ENCODE results near the gene ST6GALNAC3. TPM values are rescaled to one million over a fixed set of nuclear protein-coding genes. Genes with fewer than 3 reads are reported as not detected.

The ST6GALNAC3 gene
- total RNA-seq, 1 donor from 2014 or later, result 22.0 TPM

GRCh38 chr1:76450229-76450628, 375.7 kb downstream of the ST6GALNAC3 start:
- no peak for TF ChIP-seq CTCF (conservative IDR thresholded peaks at IDR 0.05)
- H3K36me3 Mint-ChIP-seq (ENCODE audit: low read depth), result peaks cover 50% of the 10 kb centered on the region
- H3K27ac Mint-ChIP-seq (ENCODE audit: unreplicated experiment), result no peak overlapping the region
- H3K4me3 Mint-ChIP-seq, result no peak overlapping the region
- no peaks in the 10 kb centered on the region for H3K27me3 Mint-ChIP-seq (ENCODE audit: low read depth)
- DNase-seq (ENCODE audit: low read depth, low spot score), result no peak
- no peaks in the 10 kb centered on the region for H3K4me1 Mint-ChIP-seq
- H3K9me3 Mint-ChIP-seq, result peaks cover 35% of the 10 kb centered on the region

GRCh38 chr1:76463278-76463677, 388.7 kb downstream of the ST6GALNAC3 start:
- H3K9me3 Mint-ChIP-seq, result peaks cover 5% of the 10 kb centered on the region
- peaks cover 3% of the 10 kb centered on the region for H3K36me3 Mint-ChIP-seq (ENCODE audit: low read depth)
- no peak overlapping the region for H3K4me3 Mint-ChIP-seq
- H3K4me1 Mint-ChIP-seq, result peaks cover 11% of the 10 kb centered on the region
- no peak overlapping the region for H3K27ac Mint-ChIP-seq (ENCODE audit: unreplicated experiment)
- H3K27me3 Mint-ChIP-seq (ENCODE audit: low read depth), result no peaks in the 10 kb centered on the region
- no peak for TF ChIP-seq CTCF (conservative IDR thresholded peaks at IDR 0.05)
- DNase-seq (ENCODE audit: low read depth, low spot score), result no peak

- Mint-ChIP-seq H3K4me1 (peaks cover 13% of the 10 kb centered on the region), H3K36me3 (ENCODE audit: low read depth) (peaks cover 3% of the 10 kb centered on the region), H3K4me3 (no peak overlapping the region), H3K27me3 (ENCODE audit: low read depth) (no peaks in the 10 kb centered on the region), H3K9me3 (peaks cover 5% of the 10 kb centered on the region), H3K27ac (ENCODE audit: unreplicated experiment) (no peak overlapping the region)
- no peak for DNase-seq (ENCODE audit: low read depth, low spot score)
- no peak for TF ChIP-seq CTCF (conservative IDR thresholded peaks at IDR 0.05)
Measured at GRCh38 chr1:76463849-76464248, 389.3 kb downstream of the ST6GALNAC3 start.

- Mint-ChIP-seq H3K36me3 (ENCODE audit: low read depth) (no peaks in the 10 kb centered on the region), H3K27me3 (ENCODE audit: low read depth) (no peaks in the 10 kb centered on the region), H3K9me3 (peaks cover 3% of the 10 kb centered on the region), H3K4me3 (no peak overlapping the region), H3K27ac (ENCODE audit: unreplicated experiment) (no peak overlapping the region), H3K4me1 (peaks cover 13% of the 10 kb centered on the region)
- no peak for TF ChIP-seq CTCF (conservative IDR thresholded peaks at IDR 0.05)
- DNase-seq (ENCODE audit: low read depth, low spot score), result no peak
Measured at GRCh38 chr1:76465030-76465429, 390.5 kb downstream of the ST6GALNAC3 start.

- H3K36me3 Mint-ChIP-seq (ENCODE audit: low read depth), result peaks cover 2% of the 10 kb centered on the region
- no peak overlapping the region for H3K4me3 Mint-ChIP-seq
- peaks cover 11% of the 10 kb centered on the region for H3K4me1 Mint-ChIP-seq
- no peak for TF ChIP-seq CTCF (conservative IDR thresholded peaks at IDR 0.05)
- no peak for DNase-seq (ENCODE audit: low read depth, low spot score)
- H3K27me3 Mint-ChIP-seq (ENCODE audit: low read depth), result no peaks in the 10 kb centered on the region
- H3K9me3 Mint-ChIP-seq, result peaks cover 3% of the 10 kb centered on the region
- no peak overlapping the region for H3K27ac Mint-ChIP-seq (ENCODE audit: unreplicated experiment)
Measured at GRCh38 chr1:76470166-76470565, 395.6 kb downstream of the ST6GALNAC3 start.

GRCh38 chr1:76471536-76471935, 397.0 kb downstream of the ST6GALNAC3 start:
- no peak for TF ChIP-seq CTCF (conservative IDR thresholded peaks at IDR 0.05)
- Mint-ChIP-seq H3K36me3 (ENCODE audit: low read depth) (peaks cover 2% of the 10 kb centered on the region), H3K27ac (ENCODE audit: unreplicated experiment) (no peak overlapping the region), H3K27me3 (ENCODE audit: low read depth) (no peaks in the 10 kb centered on the region), H3K4me1 (peaks cover 11% of the 10 kb centered on the region), H3K4me3 (no peak overlapping the region), H3K9me3 (peaks cover 5% of the 10 kb centered on the region)
- no peak for DNase-seq (ENCODE audit: low read depth, low spot score)

All from neural crest cell (in vitro differentiated cells).